Spinal cord (tissue), 10 donors: Measurements from ENCODE around the gene QKI. TPM values are rescaled to one million over a fixed set of nuclear protein-coding genes. Genes with fewer than 3 reads are reported as not detected.
A peak's percentile ranks its signal among the peaks of the same experiment; 100 is the strongest.

Experiments used
- DNase-seq, 6 donors: peaks; one replicate each; pipeline versions ENCODE4 v3.0.0 to v3.0.0-alpha.2; 2013 to 2015; ENCODE audit warnings: low spot score in 6 of 6, low read depth in 4 of 6
- H3K27ac ChIP-seq: one replicate; pipeline ENCODE4 v1.5.1; 2013; ENCODE audit warnings: low read depth, low read length, control low read depth
- H3K27me3 ChIP-seq: one replicate; pipeline ENCODE4 v1.6.1; 2013; ENCODE audit warnings: low read length; ENCODE audit not compliant: control insufficient read depth, insufficient read depth
- H3K36me3 ChIP-seq: one replicate; pipeline ENCODE4 v1.6.1; 2013; ENCODE audit warnings: low read length; ENCODE audit not compliant: control insufficient read depth, insufficient read depth
- H3K4me1 ChIP-seq: one replicate; pipeline ENCODE4 v1.6.1; 2013; ENCODE audit warnings: low read length; ENCODE audit not compliant: control insufficient read depth, insufficient read depth
- H3K4me3 ChIP-seq: one replicate; pipeline ENCODE4 v1.5.1; 2013; ENCODE audit warnings: low read depth, low read length, control low read depth
- H3K9me3 ChIP-seq: one replicate; pipeline ENCODE4 v1.6.1; 2013; ENCODE audit warnings: low read length; ENCODE audit not compliant: control insufficient read depth, insufficient read depth
- WGBS: methylation state at CpG from one replicate; pipeline ENCODE4 v1.1.5; 2013; ENCODE audit warnings: missing lambda C conversion rate; ENCODE audit not compliant: insufficient coverage; 5-methylcytosine and 5-hydroxymethylcytosine counted together
- polyA plus RNA-seq, 2 donors: library from polyadenylated mRNA; unstranded; fragments of 120-200 nt; gene quantifications; one replicate each; pipeline ENCODE4 v1.2.1, GENCODE V29; 2013; ENCODE audit not compliant: insufficient read length in 2 of 2
- total RNA-seq, 2 donors: library from RNA; depleted of rRNA in 1 of 2; stranded (reverse); fragments of 120-200 nt in 1 of 2; fragments of >200 nt in 1 of 2; gene quantifications; one replicate each; pipeline versions ENCODE4 v1.2.3 to v1.2.4, GENCODE V29; 2013 to 2014
- donor health status: healthy.

QKI gene
- total and polyA plus RNA-seq, 4 donors: 346 to 877 (median 601) TPM

DNA sequence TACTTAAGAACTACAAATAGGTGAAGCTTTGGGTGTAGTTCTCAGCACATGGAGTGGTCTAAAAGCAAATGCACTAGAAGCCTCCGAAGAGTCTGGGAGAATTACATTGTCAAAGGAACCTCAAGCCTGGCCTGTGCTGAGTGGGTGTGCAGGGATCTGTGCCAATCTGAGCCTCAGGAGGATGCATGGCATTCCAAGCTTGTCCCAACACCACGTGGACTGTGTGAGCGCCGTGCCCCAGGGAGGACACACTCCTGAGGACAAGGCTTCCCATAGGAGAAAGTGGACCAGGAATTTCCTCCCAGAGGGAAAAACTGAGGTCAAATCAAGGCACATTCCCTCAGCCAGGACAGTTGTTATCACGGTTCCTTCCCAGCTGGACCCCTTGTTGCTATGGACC lies 185.8 kb downstream of the QKI start:
- Histone ChIP-seq H3K36me3 (no peaks in the 10 kb centered on the region), H3K4me3 (no peak overlapping the region), H3K27ac (no peak overlapping the region), H3K4me1 (no peaks in the 10 kb centered on the region), H3K27me3 (no peaks in the 10 kb centered on the region), H3K9me3 (no peaks in the 10 kb centered on the region)
- no peak for DNase-seq
- 92% methylated on average over 5 of the region's 5 CpGs for WGBS

DNA sequence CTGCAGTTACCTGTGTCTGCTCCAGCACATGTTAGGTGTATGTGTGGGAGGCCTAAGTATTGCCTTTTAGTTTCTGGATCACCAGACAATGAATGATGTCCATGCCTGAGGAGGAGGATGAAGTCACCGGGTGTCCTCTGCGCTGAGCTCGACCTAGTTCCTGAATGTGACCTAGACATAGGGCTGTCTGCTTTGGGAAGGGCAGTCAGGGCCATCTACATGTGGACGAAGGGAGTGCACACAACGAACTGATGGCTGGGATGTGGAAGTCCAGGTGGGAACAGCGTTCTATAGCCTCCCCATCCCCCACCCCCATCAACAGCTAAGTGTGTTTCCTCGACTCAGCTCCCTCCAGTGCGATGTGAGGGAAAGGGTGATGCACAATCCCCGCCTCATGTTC lies 186.3 kb downstream of the QKI start:
- no peaks in the 10 kb centered on the region for H3K9me3 ChIP-seq
- 94% methylated on average over 7 of the region's 9 CpGs for WGBS
- H3K27me3 ChIP-seq: no peaks in the 10 kb centered on the region
- DNase-seq: no peak
- H3K36me3 ChIP-seq: no peaks in the 10 kb centered on the region
- H3K27ac ChIP-seq: no peak overlapping the region
- H3K4me3 ChIP-seq: no peak overlapping the region
- no peaks in the 10 kb centered on the region for H3K4me1 ChIP-seq

DNA sequence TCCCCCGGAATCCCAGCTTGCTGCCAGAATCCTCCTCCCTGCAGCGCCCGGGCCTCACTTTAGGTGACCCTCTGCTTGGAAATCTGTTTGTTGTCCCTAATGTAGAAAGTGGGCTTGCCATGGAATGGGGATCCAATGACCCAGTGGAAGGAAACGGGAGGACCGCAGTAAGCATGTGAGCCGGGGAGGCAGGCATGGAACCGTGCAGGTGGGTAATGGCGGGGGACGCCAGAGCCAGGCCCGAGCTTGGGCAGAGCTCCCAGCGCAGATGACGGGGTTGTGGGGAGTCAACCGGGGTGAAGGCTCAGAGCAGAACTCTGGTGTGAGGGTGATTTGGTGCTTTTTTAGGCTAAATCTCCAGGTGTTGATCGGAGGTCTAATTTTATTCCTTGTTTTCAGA lies 188.3 kb downstream of the QKI start:
- H3K27ac ChIP-seq: no peak overlapping the region
- no peaks in the 10 kb centered on the region for H3K27me3 ChIP-seq
- H3K4me3 ChIP-seq: no peak overlapping the region
- peaks cover 4% of the 10 kb centered on the region for H3K4me1 ChIP-seq
- no peak for DNase-seq
- WGBS: 95% methylated on average over 14 of the region's 14 CpGs
- H3K36me3 ChIP-seq: no peaks in the 10 kb centered on the region
- no peaks in the 10 kb centered on the region for H3K9me3 ChIP-seq

DNA sequence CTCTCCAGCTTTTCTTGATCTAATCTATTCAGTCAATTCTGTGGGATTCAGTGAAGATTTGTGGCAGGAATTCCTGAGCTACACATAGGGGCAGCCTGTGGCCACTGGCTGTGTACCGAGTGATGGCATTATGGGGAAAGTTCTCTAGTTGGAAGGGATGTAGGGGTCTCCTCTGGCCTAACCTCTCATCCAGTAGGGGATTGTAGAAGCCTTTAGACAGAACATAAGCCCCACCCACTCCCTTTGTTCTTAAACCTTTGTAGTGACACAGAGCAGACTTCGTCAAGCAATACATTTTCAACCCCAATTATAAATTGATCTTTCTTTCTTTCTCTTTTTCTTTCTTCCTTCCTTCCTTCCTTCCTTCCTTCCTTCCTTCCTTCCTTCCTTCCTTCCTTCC lies 188.9 kb downstream of the QKI start:
- H3K27me3 ChIP-seq: no peaks in the 10 kb centered on the region
- DNase-seq: no peak
- no peaks in the 10 kb centered on the region for H3K9me3 ChIP-seq
- H3K36me3 ChIP-seq: no peaks in the 10 kb centered on the region
- H3K4me1 ChIP-seq: peaks cover 8% of the 10 kb centered on the region
- no peak overlapping the region for H3K4me3 ChIP-seq
- 33% methylated on average over 1 of the region's 2 CpGs for WGBS
- H3K27ac ChIP-seq: no peak overlapping the region

DNA sequence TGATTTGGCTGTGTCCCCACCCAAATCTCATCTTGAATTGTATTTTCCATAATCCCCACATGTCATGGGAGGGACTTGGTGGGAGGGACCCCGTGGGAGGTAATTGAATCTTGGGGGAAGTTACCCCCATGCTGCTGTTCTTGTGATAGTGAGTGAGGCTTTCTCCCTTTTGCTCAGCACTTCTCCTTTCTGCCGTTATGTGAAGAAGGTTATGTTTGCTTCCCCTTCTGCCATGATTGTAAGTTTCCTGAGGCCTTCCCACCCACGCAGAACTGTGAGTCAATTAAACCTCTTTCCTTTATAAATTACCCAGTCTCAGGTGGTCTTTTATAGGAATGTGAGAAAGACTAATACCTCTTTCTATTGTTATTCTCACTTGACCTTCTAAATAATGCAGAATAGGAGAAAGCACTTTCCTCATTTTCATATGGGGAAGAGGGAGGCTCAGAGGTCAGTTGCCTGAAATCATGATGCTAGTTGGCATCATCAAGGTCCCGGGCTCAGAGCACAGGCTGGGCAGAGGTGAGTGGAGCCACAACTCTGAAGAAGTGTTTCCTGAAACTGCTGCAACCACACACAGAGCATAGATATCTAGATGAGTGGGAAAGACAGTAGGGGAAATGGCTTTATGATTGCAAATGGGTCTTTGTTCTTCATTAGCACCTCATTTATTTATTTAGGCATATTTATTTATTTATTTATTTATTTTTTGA lies 191.0 kb downstream of the QKI start:
- H3K27ac ChIP-seq: no peak overlapping the region
- H3K27me3 ChIP-seq: no peaks in the 10 kb centered on the region
- H3K4me3 ChIP-seq: no peak overlapping the region
- no peak for DNase-seq
- peaks cover 8% of the 10 kb centered on the region for H3K4me1 ChIP-seq
- H3K9me3 ChIP-seq: no peaks in the 10 kb centered on the region
- H3K36me3 ChIP-seq: no peaks in the 10 kb centered on the region
- no CpG with 5 or more reads among the region's 4 CpGs for WGBS

DNA sequence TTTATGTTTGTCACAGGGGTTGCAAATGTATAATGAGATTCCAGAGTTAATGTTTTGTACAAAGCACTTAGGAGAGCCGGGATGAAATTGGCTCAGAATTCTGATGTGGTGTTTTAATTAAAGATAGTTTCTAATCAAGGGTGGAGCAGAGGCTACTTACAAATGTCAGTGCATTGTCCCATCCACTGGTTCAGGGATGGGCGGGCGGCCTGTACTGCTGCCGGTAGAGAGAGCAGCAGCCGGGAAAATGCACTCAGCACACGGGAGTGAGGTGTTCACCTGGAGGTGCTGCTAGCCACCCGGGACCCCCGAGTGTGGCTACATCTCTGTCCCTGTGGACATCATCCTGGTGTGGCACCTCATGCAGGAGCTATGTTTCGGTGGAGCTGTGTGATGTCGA lies 193.3 kb downstream of the QKI start:
- Histone ChIP-seq H3K27ac (no peak overlapping the region), H3K27me3 (no peaks in the 10 kb centered on the region), H3K9me3 (no peaks in the 10 kb centered on the region), H3K36me3 (no peaks in the 10 kb centered on the region), H3K4me3 (no peak overlapping the region), H3K4me1 (peaks cover 8% of the 10 kb centered on the region)
- WGBS: 84% methylated on average over 10 of the region's 10 CpGs
- DNase-seq: peak in 1 of 6 donors; percentile 84

DNA sequence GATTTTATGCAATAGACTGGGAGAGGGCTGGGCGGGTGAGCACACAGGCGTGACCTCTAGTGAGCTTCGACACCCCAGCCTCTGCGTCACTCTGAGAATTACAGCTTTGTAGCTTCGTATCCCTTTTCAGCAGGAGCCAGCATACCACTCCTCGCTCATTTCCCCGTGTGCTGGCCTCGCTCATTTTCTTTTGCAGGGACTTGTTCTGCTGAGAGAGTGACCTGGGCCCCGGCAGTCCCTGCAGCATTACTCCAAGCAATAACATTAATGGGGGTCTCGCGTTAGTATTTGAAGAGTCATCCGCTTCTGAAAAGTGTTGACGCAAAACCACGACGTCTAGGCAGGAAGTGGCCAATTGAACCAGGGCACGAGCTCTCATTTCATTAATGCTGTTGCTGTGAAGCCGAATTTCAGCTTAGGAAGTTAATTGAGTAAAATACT lies 193.7 kb downstream of the QKI start:
- Histone ChIP-seq H3K27ac (no peak overlapping the region), H3K4me1 (peaks cover 8% of the 10 kb centered on the region), H3K4me3 (no peak overlapping the region), H3K27me3 (no peaks in the 10 kb centered on the region), H3K36me3 (no peaks in the 10 kb centered on the region), H3K9me3 (no peaks in the 10 kb centered on the region)
- WGBS: 69% methylated on average over 17 of the region's 17 CpGs
- peak in 1 of 6 donors; percentile 72 for DNase-seq

DNA sequence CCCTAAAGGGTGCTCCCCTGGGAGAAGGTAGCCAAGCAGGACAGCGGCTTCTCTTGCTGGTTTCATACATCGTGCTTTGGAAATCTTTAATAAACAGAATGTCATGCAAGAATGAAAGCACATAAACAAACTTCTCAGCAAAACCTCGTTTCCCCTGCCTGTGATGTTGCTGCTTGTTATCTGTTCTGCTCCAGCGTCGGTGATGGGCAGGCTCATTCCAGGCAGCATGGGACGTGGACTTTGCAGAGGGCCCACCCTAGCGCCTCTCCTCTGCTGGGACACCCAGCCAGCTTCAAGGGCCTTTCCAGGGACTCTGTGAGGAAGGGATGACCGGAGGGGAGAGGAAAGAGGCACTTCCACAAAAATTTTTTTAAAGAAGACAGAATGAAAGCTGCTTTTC lies 197.7 kb downstream of the QKI start:
- Histone ChIP-seq H3K36me3 (no peaks in the 10 kb centered on the region), H3K27ac (no peak overlapping the region), H3K9me3 (no peaks in the 10 kb centered on the region), H3K4me3 (no peak overlapping the region), H3K27me3 (no peaks in the 10 kb centered on the region), H3K4me1 (peaks cover 5% of the 10 kb centered on the region)
- WGBS: 84% methylated on average over 6 of the region's 8 CpGs
- DNase-seq: no peak

DNA sequence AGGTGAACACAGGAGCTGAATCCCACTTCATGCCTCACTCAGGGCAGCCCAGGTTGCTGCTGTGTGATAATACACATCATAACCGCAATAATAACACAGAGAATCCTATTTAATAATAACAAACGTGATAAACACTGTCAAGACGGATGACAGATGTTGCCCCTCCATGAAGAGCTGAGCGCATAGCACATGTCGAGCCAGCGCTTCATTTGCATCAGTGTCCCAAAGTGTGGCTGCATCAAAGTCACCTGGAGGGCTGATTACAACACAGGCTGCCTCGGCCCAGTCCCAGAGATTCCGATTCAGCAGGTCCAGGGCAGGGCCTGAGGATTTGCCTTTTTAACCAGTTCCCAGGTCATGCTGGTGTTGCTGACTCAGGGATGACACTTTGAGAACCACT lies 198.5 kb downstream of the QKI start:
- Histone ChIP-seq H3K36me3 (no peaks in the 10 kb centered on the region), H3K9me3 (no peaks in the 10 kb centered on the region), H3K4me3 (no peak overlapping the region), H3K27ac (no peak overlapping the region), H3K4me1 (peaks cover 2% of the 10 kb centered on the region), H3K27me3 (no peaks in the 10 kb centered on the region)
- WGBS: 79% methylated on average over 8 of the region's 8 CpGs
- DNase-seq: no peak

DNA sequence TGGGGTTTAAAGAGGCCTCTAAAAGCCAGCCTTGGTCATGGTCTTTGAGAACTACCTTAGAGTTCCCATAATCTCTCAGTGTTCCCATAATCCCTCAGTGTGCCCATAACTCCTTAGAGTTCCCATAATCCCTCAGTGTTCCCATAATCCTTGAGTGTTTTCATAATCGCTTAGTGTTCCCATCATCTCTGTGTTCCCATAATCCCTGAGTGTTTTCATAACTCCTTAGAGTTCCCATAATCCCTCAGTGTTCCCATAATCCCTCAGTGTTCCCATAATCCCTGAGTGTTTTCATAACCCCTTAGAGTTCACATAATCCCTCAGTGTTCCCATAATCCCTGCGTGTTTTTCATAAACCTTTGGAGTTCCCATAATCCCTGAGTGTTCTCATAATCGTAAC lies 199.2 kb downstream of the QKI start:
- WGBS: 87% methylated on average over 1 of the region's 3 CpGs
- Histone ChIP-seq H3K4me3 (no peak overlapping the region), H3K27me3 (no peaks in the 10 kb centered on the region), H3K4me1 (no peaks in the 10 kb centered on the region), H3K9me3 (no peaks in the 10 kb centered on the region), H3K36me3 (no peaks in the 10 kb centered on the region), H3K27ac (no peak overlapping the region)
- DNase-seq: no peak
